Gastrocnemius medialis (tissue), 4 donors: ENCODE data around the gene GRM8. TPM values are rescaled to one million over a fixed set of nuclear protein-coding genes. Genes with fewer than 3 reads are reported as not detected.

Source experiments
- ATAC-seq, 2 donors: fragments of 150-250 bp; one replicate each; pipeline ENCODE4 v1.9.1; 2016
- DNase-seq, 2 donors: peaks; one replicate each; pipeline ENCODE4 v3.0.0-alpha.2; 2019
- H3K27ac ChIP-seq, 4 donors: fragments of 200-600 bp; sonication (generic); 1 replicate in 1 of 4; 2 replicates in 3 of 4; pipeline ENCODE4 v1.5.1; 2016 to 2018; ENCODE audit warnings: mild to moderate bottlenecking in 2 of 4, moderate library complexity in 1 of 4
- H3K27me3 ChIP-seq, 3 donors: fragments of 200-600 bp; sonication (generic) in 2 of 3; 1 replicate in 1 of 3; 2 replicates in 2 of 3; pipeline versions ENCODE4 v1.5.1 to v1.6.0; 2016 to 2019; ENCODE audit warnings: mild to moderate bottlenecking in 1 of 3, moderate library complexity in 1 of 3
- H3K36me3 ChIP-seq, 2 donors: fragments of 200-600 bp; sonication (generic) in 1 of 2; one replicate each; pipeline ENCODE4 v1.5.1; 2017 to 2018
- H3K4me1 ChIP-seq, 2 donors: fragments of 200-600 bp; sonication (generic) in 1 of 2; one replicate each; pipeline ENCODE4 v1.5.1; 2016 to 2017; ENCODE audit warnings: mild to moderate bottlenecking in 2 of 2
- H3K4me3 ChIP-seq, 4 donors: fragments of 200-600 bp; sonication (generic) in 3 of 4; 1 replicate in 1 of 4; 2 replicates in 3 of 4; pipeline ENCODE4 v1.5.1; 2016 to 2019; ENCODE audit warnings: mild to moderate bottlenecking in 2 of 4
- H3K9me3 ChIP-seq, 3 donors: fragments of 200-600 bp; sonication (generic) in 2 of 3; 1 replicate in 1 of 3; 2 replicates in 2 of 3; pipeline ENCODE4 v1.5.1; 2016 to 2019
- POLR2A ChIP-seq, 2 donors: fragments of 450-650 bp; IDR thresholded peaks; one replicate each; pipeline ENCODE4 v1.6.1; 2017; ENCODE audit warnings: antibody characterized with exemption in 2 of 2, mild to moderate bottlenecking in 2 of 2, moderate library complexity in 2 of 2
- in situ Hi-C, 4 donors: fragments of 200-750 bp; cut with MboI; loops; one replicate each; pipeline versions ENCODE4 v1.15.0 to v1.8.0; 2017; ENCODE audit warnings: low sequenced_read_pairs in 4 of 4
- intact Hi-C: fragments of 100-400 bp; cut with DNase I; formaldehyde crosslinking; loops from one replicate; pipeline ENCODE4 v1.15.1; 2023; ENCODE audit warnings: low total_unique reads
- total RNA-seq, 4 donors: library from RNA; depleted of rRNA; stranded (reverse); fragments of >200 nt; gene quantifications; one replicate each; pipeline versions ENCODE4 v1.1.0 to v1.2.3, GENCODE V29; 2016
- TF ChIP-seq, protein P1 (sequence below), 5 experiments: fragments of 450-650 bp in 3 of 5; fragments of 200-600 bp in 2 of 5; sonication (generic) in 2 of 5; IDR thresholded peaks in 4 of 5; conservative IDR thresholded peaks in 1 of 5; 1 replicate in 4 of 5; 2 replicates in 1 of 5; pipeline ENCODE4 v1.5.1; 2016 to 2019; ENCODE audit warnings: antibody characterized with exemption in 5 of 5, mild to moderate bottlenecking in 3 of 5, moderate library complexity in 3 of 5

GRM8 gene
- total RNA-seq, 4 donors from 2014 or later = not detected

DNA sequence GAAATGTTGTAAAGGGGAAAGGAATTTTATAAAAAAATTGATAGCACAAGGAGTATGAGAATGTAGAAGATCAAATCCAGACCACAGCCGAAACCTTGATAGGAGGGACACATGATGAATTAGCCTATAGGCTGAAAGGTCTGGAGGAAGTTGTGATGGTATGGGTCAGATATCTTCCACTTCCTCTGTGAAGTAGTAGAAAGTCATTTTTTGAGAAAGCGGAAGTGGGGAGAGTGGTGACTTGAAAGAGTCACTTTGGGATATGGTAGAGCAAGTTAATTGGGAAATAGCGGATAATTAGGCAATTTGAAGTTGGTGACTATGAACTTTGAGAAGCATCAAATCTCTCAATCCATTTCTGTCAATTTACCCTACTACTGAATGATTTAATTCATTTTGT lies 99.4 kb downstream of the GRM8 start:
- Histone ChIP-seq H3K4me1 (no peaks in the 10 kb centered on the region), H3K4me3 (no peak overlapping the region), H3K9me3 (no peaks in the 10 kb centered on the region), H3K27ac (no peak overlapping the region), H3K36me3 (no peaks in the 10 kb centered on the region), H3K27me3 (no peaks in the 10 kb centered on the region)
- DNase-seq (no peak), ATAC-seq (no peak)
- intact Hi-C loops (no loop called here), in situ Hi-C loops (no loop called here)
- TF ChIP-seq, protein P1, sequence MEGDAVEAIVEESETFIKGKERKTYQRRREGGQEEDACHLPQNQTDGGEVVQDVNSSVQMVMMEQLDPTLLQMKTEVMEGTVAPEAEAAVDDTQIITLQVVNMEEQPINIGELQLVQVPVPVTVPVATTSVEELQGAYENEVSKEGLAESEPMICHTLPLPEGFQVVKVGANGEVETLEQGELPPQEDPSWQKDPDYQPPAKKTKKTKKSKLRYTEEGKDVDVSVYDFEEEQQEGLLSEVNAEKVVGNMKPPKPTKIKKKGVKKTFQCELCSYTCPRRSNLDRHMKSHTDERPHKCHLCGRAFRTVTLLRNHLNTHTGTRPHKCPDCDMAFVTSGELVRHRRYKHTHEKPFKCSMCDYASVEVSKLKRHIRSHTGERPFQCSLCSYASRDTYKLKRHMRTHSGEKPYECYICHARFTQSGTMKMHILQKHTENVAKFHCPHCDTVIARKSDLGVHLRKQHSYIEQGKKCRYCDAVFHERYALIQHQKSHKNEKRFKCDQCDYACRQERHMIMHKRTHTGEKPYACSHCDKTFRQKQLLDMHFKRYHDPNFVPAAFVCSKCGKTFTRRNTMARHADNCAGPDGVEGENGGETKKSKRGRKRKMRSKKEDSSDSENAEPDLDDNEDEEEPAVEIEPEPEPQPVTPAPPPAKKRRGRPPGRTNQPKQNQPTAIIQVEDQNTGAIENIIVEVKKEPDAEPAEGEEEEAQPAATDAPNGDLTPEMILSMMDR (IDR thresholded peaks at IDR 0.05 in 4 of 5, conservative IDR thresholded peaks at IDR 0.05 in 1 of 5) = no peak
- no peak for TF ChIP-seq POLR2A (IDR thresholded peaks at IDR 0.05)

DNA sequence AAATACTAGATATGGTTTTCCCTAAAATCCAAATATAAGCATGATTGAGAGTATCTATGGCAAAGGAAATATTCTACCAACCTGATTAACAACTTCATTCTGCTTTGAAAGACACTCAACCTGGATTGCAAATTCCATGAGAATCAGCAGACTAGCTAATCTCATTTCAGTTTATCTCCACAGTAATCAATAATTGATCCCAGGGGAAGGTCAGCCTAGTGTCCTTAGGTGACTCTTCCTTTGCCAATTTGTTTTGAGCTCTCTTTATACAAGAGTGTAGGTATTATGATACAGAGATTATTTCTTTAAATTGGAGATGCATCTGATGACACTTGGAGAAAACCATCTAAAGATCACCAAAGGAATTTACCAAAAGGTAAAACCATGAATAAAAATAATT lies 100.3 kb downstream of the GRM8 start:
- H3K9me3 ChIP-seq = no peaks in the 10 kb centered on the region
- in situ Hi-C loops (no loop called here), intact Hi-C loops (no loop called here)
- ATAC-seq (no peak), DNase-seq (no peak)
- H3K27ac ChIP-seq = no peak overlapping the region
- no peaks in the 10 kb centered on the region for H3K4me1 ChIP-seq
- H3K4me3 ChIP-seq = no peak overlapping the region
- H3K27me3 ChIP-seq = no peaks in the 10 kb centered on the region
- no peaks in the 10 kb centered on the region for H3K36me3 ChIP-seq
- TF ChIP-seq POLR2A (IDR thresholded peaks at IDR 0.05) = no peak
- TF ChIP-seq, protein P1 (IDR thresholded peaks at IDR 0.05 in 4 of 5, conservative IDR thresholded peaks at IDR 0.05 in 1 of 5) = no peak

DNA sequence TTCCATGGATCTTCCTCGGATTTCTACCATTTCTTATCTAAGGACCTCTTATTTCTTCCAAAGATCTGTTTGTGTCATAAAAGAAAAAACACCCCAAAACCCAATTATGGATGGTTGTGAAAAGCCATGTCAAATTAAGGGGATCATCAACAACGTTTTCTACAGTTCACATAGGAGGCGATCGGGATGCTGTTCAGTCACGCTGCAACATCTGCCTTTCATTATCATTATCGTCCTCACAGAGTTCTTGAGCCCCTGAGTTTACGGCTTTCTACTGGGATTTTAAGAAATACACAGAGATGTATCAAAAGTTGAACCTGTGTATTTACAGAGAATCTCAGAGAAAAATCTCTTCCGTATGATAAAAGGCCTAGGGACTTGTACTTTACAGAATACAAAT lies 101.4 kb downstream of the GRM8 start:
- in situ Hi-C loops (no loop called here), intact Hi-C loops (no loop called here)
- H3K36me3 ChIP-seq = no peaks in the 10 kb centered on the region
- H3K27ac ChIP-seq = no peak overlapping the region
- H3K4me3 ChIP-seq = no peak overlapping the region
- H3K4me1 ChIP-seq = no peaks in the 10 kb centered on the region
- no peaks in the 10 kb centered on the region for H3K27me3 ChIP-seq
- no peak for TF ChIP-seq POLR2A (IDR thresholded peaks at IDR 0.05)
- TF ChIP-seq, protein P1 (IDR thresholded peaks at IDR 0.05 in 4 of 5, conservative IDR thresholded peaks at IDR 0.05 in 1 of 5) = no peak
- DNase-seq = no peak
- no peaks in the 10 kb centered on the region for H3K9me3 ChIP-seq
- no peak for ATAC-seq

DNA sequence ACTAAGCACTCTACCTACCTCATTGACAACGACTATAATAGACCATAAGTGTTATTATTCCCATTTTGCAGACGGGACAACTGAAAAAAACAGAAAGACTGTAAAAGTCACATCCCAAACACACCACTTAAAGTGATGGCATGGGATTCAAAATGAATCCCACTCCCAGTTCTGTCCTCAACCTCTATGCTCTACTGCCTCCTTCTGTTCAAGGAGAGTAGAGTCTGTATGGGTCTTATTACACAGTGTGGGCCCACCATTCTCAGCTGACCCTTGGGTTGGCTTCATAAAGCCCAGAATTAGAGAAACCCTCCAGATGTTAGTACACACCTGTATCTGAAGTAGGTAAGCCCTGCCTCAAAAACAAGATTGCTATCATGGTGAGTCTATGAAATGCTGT lies 102.2 kb downstream of the GRM8 start:
- H3K9me3 ChIP-seq = no peaks in the 10 kb centered on the region
- no peaks in the 10 kb centered on the region for H3K36me3 ChIP-seq
- no peak overlapping the region for H3K27ac ChIP-seq
- H3K4me1 ChIP-seq = no peaks in the 10 kb centered on the region
- DNase-seq (no peak), ATAC-seq (no peak)
- no peaks in the 10 kb centered on the region for H3K27me3 ChIP-seq
- intact Hi-C loops (no loop called here), in situ Hi-C loops (no loop called here)
- H3K4me3 ChIP-seq = no peak overlapping the region
- no peak for TF ChIP-seq POLR2A (IDR thresholded peaks at IDR 0.05)
- TF ChIP-seq, protein P1 (IDR thresholded peaks at IDR 0.05 in 4 of 5, conservative IDR thresholded peaks at IDR 0.05 in 1 of 5) = no peak
